ENCODE measurements around the gene PTPRM.

DNA sequence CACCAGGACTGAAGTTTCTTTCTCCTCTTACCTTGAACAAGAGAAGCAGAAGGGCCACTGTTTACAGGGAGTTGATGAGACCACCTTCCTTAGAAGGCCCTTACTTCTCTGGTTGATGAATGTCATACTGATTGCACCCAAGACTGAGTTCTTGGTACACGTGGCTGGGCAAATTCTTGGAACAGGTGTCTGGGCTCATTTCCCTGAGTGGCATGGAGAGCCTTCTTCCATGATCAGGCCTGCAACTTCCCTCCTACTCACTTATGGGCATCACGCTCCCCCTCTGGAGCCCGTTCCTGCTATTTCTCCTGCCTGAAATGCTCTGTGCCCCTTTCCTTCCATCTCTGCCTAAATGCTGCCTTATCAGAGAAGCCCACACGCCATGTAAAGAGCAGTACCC lies 110.3 kb downstream of the PTPRM start:
- TF ChIP-seq, protein P1, sequence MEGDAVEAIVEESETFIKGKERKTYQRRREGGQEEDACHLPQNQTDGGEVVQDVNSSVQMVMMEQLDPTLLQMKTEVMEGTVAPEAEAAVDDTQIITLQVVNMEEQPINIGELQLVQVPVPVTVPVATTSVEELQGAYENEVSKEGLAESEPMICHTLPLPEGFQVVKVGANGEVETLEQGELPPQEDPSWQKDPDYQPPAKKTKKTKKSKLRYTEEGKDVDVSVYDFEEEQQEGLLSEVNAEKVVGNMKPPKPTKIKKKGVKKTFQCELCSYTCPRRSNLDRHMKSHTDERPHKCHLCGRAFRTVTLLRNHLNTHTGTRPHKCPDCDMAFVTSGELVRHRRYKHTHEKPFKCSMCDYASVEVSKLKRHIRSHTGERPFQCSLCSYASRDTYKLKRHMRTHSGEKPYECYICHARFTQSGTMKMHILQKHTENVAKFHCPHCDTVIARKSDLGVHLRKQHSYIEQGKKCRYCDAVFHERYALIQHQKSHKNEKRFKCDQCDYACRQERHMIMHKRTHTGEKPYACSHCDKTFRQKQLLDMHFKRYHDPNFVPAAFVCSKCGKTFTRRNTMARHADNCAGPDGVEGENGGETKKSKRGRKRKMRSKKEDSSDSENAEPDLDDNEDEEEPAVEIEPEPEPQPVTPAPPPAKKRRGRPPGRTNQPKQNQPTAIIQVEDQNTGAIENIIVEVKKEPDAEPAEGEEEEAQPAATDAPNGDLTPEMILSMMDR (tag by site-specific recombination; IDR thresholded peaks at IDR 0.05) = no peak
- TF ChIP-seq ZNF16 (tag by site-specific recombination; IDR thresholded peaks at IDR 0.05; ENCODE audit: low read depth) = no peak
- no peak for TF ChIP-seq MYNN (tag by site-specific recombination; IDR thresholded peaks at IDR 0.05; ENCODE audit: borderline replicate concordance)
- TF ChIP-seq ZNF274 (IDR thresholded peaks at IDR 0.05; ENCODE audit: low read length) = no peak
- TF ChIP-seq ZNF274 (tag by site-specific recombination; IDR thresholded peaks at IDR 0.05; ENCODE audit: borderline replicate concordance) = no peak
- TF ChIP-seq, protein P2, sequence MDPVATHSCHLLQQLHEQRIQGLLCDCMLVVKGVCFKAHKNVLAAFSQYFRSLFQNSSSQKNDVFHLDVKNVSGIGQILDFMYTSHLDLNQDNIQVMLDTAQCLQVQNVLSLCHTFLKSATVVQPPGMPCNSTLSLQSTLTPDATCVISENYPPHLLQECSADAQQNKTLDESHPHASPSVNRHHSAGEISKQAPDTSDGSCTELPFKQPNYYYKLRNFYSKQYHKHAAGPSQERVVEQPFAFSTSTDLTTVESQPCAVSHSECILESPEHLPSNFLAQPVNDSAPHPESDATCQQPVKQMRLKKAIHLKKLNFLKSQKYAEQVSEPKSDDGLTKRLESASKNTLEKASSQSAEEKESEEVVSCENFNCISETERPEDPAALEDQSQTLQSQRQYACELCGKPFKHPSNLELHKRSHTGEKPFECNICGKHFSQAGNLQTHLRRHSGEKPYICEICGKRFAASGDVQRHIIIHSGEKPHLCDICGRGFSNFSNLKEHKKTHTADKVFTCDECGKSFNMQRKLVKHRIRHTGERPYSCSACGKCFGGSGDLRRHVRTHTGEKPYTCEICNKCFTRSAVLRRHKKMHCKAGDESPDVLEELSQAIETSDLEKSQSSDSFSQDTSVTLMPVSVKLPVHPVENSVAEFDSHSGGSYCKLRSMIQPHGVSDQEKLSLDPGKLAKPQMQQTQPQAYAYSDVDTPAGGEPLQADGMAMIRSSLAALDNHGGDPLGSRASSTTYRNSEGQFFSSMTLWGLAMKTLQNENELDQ (tag by site-specific recombination; IDR thresholded peaks at IDR 0.05; ENCODE audit: low read depth) = no peak
- TF ChIP-seq, protein P3, sequence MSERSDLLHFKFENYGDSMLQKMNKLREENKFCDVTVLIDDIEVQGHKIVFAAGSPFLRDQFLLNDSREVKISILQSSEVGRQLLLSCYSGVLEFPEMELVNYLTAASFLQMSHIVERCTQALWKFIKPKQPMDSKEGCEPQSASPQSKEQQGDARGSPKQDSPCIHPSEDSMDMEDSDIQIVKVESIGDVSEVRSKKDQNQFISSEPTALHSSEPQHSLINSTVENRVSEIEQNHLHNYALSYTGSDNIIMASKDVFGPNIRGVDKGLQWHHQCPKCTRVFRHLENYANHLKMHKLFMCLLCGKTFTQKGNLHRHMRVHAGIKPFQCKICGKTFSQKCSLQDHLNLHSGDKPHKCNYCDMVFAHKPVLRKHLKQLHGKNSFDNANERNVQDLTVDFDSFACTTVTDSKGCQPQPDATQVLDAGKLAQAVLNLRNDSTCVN (tag by site-specific recombination; optimal IDR thresholded peaks at IDR 0.05) = no peak
- no peak for TF ChIP-seq ZNF133 (tag by site-specific recombination; IDR thresholded peaks at IDR 0.05)

All from HEK293 (cell line).